Natural killer cell treated with Interleukin-12 subunit alpha and Interleukin-12 subunit beta and Interleukin-15 and Interleukin-18, amount 100 ng/mL, for 72 hours (primary cell): Measurements from ENCODE around the gene PKNOX1. TPM values are rescaled to one million over a fixed set of nuclear protein-coding genes. Genes with fewer than 3 reads are reported as not detected.
"Not testable (repeated sequence)": the region's sequence is repeated elsewhere in the genome, so short reads cannot be mapped to it uniquely, and the experiment has no call there.

Source experiments
- ATAC-seq, 2 donors: fragments of 150-1000 bp; cut with Tn5 transposase in 1 of 2; sonication (Bioruptor Pico), chemical (Tn5 transposase) in 1 of 2; 2 replicates each; pipeline ENCODE4 v1.10.0; 2021
- DNase-seq: peaks from one replicate; pipeline ENCODE4 v3.0.0; 2022; ENCODE audit warnings: low spot score
- H3K27ac Mint-ChIP-seq, 2 donors: 1 replicate in 1 of 2; 2 replicates in 1 of 2; pipeline ENCODE4 v1.8.0; 2022; ENCODE audit warnings: mixed read lengths in 2 of 2, mild to moderate bottlenecking in 1 of 2, moderate library complexity in 1 of 2
- H3K27me3 Mint-ChIP-seq, 2 donors: 1 replicate in 1 of 2; 2 replicates in 1 of 2; pipeline ENCODE4 v1.8.0; 2022; ENCODE audit warnings: mixed read lengths in 2 of 2
- H3K36me3 Mint-ChIP-seq: one replicate; pipeline ENCODE4 v1.8.0; 2022; ENCODE audit warnings: mixed read lengths
- H3K4me1 Mint-ChIP-seq, 2 donors: 1 replicate in 1 of 2; 2 replicates in 1 of 2; pipeline ENCODE4 v1.8.0; 2022; ENCODE audit warnings: low read depth in 2 of 2, mixed read lengths in 2 of 2, mild to moderate bottlenecking in 1 of 2
- H3K4me3 Mint-ChIP-seq: one replicate; pipeline ENCODE4 v1.8.0; 2022; ENCODE audit warnings: mixed read lengths
- H3K9me3 Mint-ChIP-seq: 2 replicates; pipeline ENCODE4 v1.8.0; 2022; ENCODE audit warnings: mixed read lengths
- total RNA-seq, 2 donors: library from RNA; stranded (reverse); gene quantifications; one replicate each; pipeline ENCODE4 v1.2.3, GENCODE V29; 2022

PKNOX1 gene
- total RNA-seq, 2 donors from 2014 or later: 26.0 to 33.8 TPM

GRCh38 chr21:42967616-42968015 is 6.7 kb upstream of the PKNOX1 start:
- not testable (repeated sequence) for H3K27me3 Mint-ChIP-seq, H3K4me1 Mint-ChIP-seq, H3K4me3 Mint-ChIP-seq, H3K36me3 Mint-ChIP-seq, DNase-seq, ATAC-seq, H3K9me3 Mint-ChIP-seq, H3K27ac Mint-ChIP-seq

- Mint-ChIP-seq H3K4me3 (no peak overlapping the region), H3K9me3 (no peaks in the 10 kb centered on the region), H3K27me3 (no peaks in the 10 kb centered on the region), H3K4me1 (peaks cover 0 to 4% of the 10 kb centered on the region in 2 donors), H3K27ac (no peak overlapping the region), H3K36me3 (no peaks in the 10 kb centered on the region)
- no peak for DNase-seq
- ATAC-seq: no peak
Measured at GRCh38 chr21:42969193-42969600, 5.2 kb upstream of the PKNOX1 start.

GRCh38 chr21:42970946-42971653 is 3.3 kb upstream of the PKNOX1 start:
- ATAC-seq (no peak), DNase-seq (no peak)
- no peak overlapping the region for H3K27ac Mint-ChIP-seq
- H3K27me3 Mint-ChIP-seq: no peaks in the 10 kb centered on the region
- peaks cover 0 to 4% of the 10 kb centered on the region in 2 donors for H3K4me1 Mint-ChIP-seq
- H3K9me3 Mint-ChIP-seq: no peaks in the 10 kb centered on the region
- H3K36me3 Mint-ChIP-seq: no peaks in the 10 kb centered on the region
- H3K4me3 Mint-ChIP-seq: no peak overlapping the region

GRCh38 chr21:42971897-42972275 is 2.5 kb upstream of the PKNOX1 start:
- Mint-ChIP-seq H3K9me3 (no peaks in the 10 kb centered on the region), H3K27ac (no peak overlapping the region), H3K27me3 (no peaks in the 10 kb centered on the region), H3K4me3 (no peak overlapping the region), H3K4me1 (peaks cover 6 to 11% of the 10 kb centered on the region in 2 donors), H3K36me3 (no peaks in the 10 kb centered on the region)
- ATAC-seq (no peak), DNase-seq (no peak)

GRCh38 chr21:42973309-42973990 is 912 bp upstream of the PKNOX1 start:
- ATAC-seq (no peak), DNase-seq (no peak)
- Mint-ChIP-seq H3K27ac (peak overlapping the region; percentile 64 to 73), H3K36me3 (no peaks in the 10 kb centered on the region), H3K4me1 (peaks cover 13 to 20% of the 10 kb centered on the region in 2 donors), H3K4me3 (peak overlapping the region; percentile 71), H3K9me3 (no peaks in the 10 kb centered on the region), H3K27me3 (no peaks in the 10 kb centered on the region)

- DNase-seq: peak; percentile 87
- H3K27me3 Mint-ChIP-seq: no peaks in the 10 kb centered on the region
- H3K27ac Mint-ChIP-seq: peak overlapping the region; percentile 82 to 90
Measured at GRCh38 chr21:42974832-42975820, 764 bp downstream of the PKNOX1 start.

GRCh38 chr21:42975886-42976608 is 1.7 kb downstream of the PKNOX1 start:
- no peak for DNase-seq
- H3K4me1 Mint-ChIP-seq: peaks cover 25 to 35% of the 10 kb centered on the region in 2 donors

More at GRCh38 chr21:42974832-42975820, 764 bp downstream of the PKNOX1 start:
- H3K4me1 Mint-ChIP-seq: peaks cover 17 to 26% of the 10 kb centered on the region in 2 donors
- peaks cover 5% of the 10 kb centered on the region for H3K36me3 Mint-ChIP-seq
- ATAC-seq: peak; percentile 48 to 59
- no peaks in the 10 kb centered on the region for H3K9me3 Mint-ChIP-seq
- peak overlapping the region; percentile 86 for H3K4me3 Mint-ChIP-seq

GRCh38 chr21:42980312-42981213 is 6.2 kb downstream of the PKNOX1 start:
- Mint-ChIP-seq H3K4me3 (peak overlapping the region; percentile 1), H3K9me3 (no peaks in the 10 kb centered on the region), H3K36me3 (peaks cover 5% of the 10 kb centered on the region), H3K27ac (peak overlapping the region; percentile 15 to 50), H3K27me3 (no peaks in the 10 kb centered on the region), H3K4me1 (peaks cover 36 to 38% of the 10 kb centered on the region in 2 donors)
- peak in 1 of 2 donors; percentile 9 for ATAC-seq
- DNase-seq: no peak

More at GRCh38 chr21:42975886-42976608, 1.7 kb downstream of the PKNOX1 start:
- peak overlapping the region; percentile 82 to 90 for H3K27ac Mint-ChIP-seq
- ATAC-seq: no peak
- H3K36me3 Mint-ChIP-seq: peaks cover 5% of the 10 kb centered on the region
- peak overlapping the region; percentile 86 for H3K4me3 Mint-ChIP-seq
- no peaks in the 10 kb centered on the region for H3K27me3 Mint-ChIP-seq
- H3K9me3 Mint-ChIP-seq: no peaks in the 10 kb centered on the region

GRCh38 chr21:42981214-42981523 is 6.8 kb downstream of the PKNOX1 start:
- Mint-ChIP-seq H3K36me3 (peaks cover 5% of the 10 kb centered on the region), H3K4me1 (peaks cover 38% of the 10 kb centered on the region in 2 donors), H3K4me3 (no peak overlapping the region), H3K27ac (peak overlapping the region in 1 of 2 donors; percentile 50), H3K9me3 (no peaks in the 10 kb centered on the region), H3K27me3 (no peaks in the 10 kb centered on the region)
- peak in 1 of 2 donors; percentile 17 for ATAC-seq
- DNase-seq: no peak

- H3K36me3 Mint-ChIP-seq: peaks cover 5% of the 10 kb centered on the region
- ATAC-seq (no peak), DNase-seq (no peak)
- no peak overlapping the region for H3K27ac Mint-ChIP-seq
- H3K9me3 Mint-ChIP-seq: no peaks in the 10 kb centered on the region
- no peaks in the 10 kb centered on the region for H3K27me3 Mint-ChIP-seq
- H3K4me1 Mint-ChIP-seq: peaks cover 38 to 39% of the 10 kb centered on the region in 2 donors
- no peak overlapping the region for H3K4me3 Mint-ChIP-seq
Measured at GRCh38 chr21:42981862-42982261, 7.5 kb downstream of the PKNOX1 start.

GRCh38 chr21:42983103-42983502 is 8.7 kb downstream of the PKNOX1 start:
- Mint-ChIP-seq H3K4me3 (peak overlapping the region; percentile 13), H3K36me3 (peaks cover 5% of the 10 kb centered on the region), H3K9me3 (no peaks in the 10 kb centered on the region), H3K27ac (peak overlapping the region; percentile 26 to 45), H3K4me1 (peaks cover 30 to 31% of the 10 kb centered on the region in 2 donors), H3K27me3 (no peaks in the 10 kb centered on the region)
- ATAC-seq (no peak), DNase-seq (no peak)

GRCh38 chr21:42983869-42984268 is 9.5 kb downstream of the PKNOX1 start:
- Mint-ChIP-seq H3K27me3 (no peaks in the 10 kb centered on the region), H3K36me3 (peaks cover 4% of the 10 kb centered on the region), H3K4me1 (peaks cover 29 to 31% of the 10 kb centered on the region in 2 donors), H3K27ac (no peak overlapping the region), H3K9me3 (no peaks in the 10 kb centered on the region), H3K4me3 (no peak overlapping the region)
- ATAC-seq: no peak
- no peak for DNase-seq
